Measurements from ENCODE around the gene RXRA.

The RXRA gene

GRCh38 chr9:134358662-134359319 is 32.5 kb downstream of the RXRA start:
- Histone ChIP-seq H3K9me3 (ENCODE audit: severe bottlenecking) (no peaks in the 10 kb centered on the region), H3K36me3 (no peaks in the 10 kb centered on the region), H3K4me3 (ENCODE audit: low read depth, low read length) (no peak overlapping the region), H3K27ac (no peak overlapping the region), H3K27me3 (ENCODE audit: insufficient read depth, low read depth, severe bottlenecking) (no peaks in the 10 kb centered on the region)
- DNase-seq, result no peak
- no peak for TF ChIP-seq CTCF (IDR thresholded peaks at IDR 0.05; ENCODE audit: low read depth, low read length)

- no peak for DNase-seq
- Histone ChIP-seq H3K27ac (no peak overlapping the region), H3K27me3 (ENCODE audit: insufficient read depth, low read depth, severe bottlenecking) (no peaks in the 10 kb centered on the region), H3K4me3 (ENCODE audit: low read depth, low read length) (no peak overlapping the region), H3K36me3 (no peaks in the 10 kb centered on the region), H3K9me3 (ENCODE audit: severe bottlenecking) (no peaks in the 10 kb centered on the region)
- no peak for TF ChIP-seq CTCF (IDR thresholded peaks at IDR 0.05; ENCODE audit: low read depth, low read length)
Observed at GRCh38 chr9:134359493-134360179, 33.4 kb downstream of the RXRA start.

GRCh38 chr9:134360180-134360759 is 34.0 kb downstream of the RXRA start:
- no peaks in the 10 kb centered on the region for H3K9me3 ChIP-seq (ENCODE audit: severe bottlenecking)
- H3K27me3 ChIP-seq (ENCODE audit: insufficient read depth, low read depth, severe bottlenecking), result no peaks in the 10 kb centered on the region
- H3K36me3 ChIP-seq, result no peaks in the 10 kb centered on the region
- no peak for TF ChIP-seq CTCF (IDR thresholded peaks at IDR 0.05; ENCODE audit: low read depth, low read length)
- DNase-seq, result no peak
- no peak overlapping the region for H3K4me3 ChIP-seq (ENCODE audit: low read depth, low read length)
- H3K27ac ChIP-seq, result no peak overlapping the region

GRCh38 chr9:134360897-134361296 is 34.6 kb downstream of the RXRA start:
- H3K4me3 ChIP-seq (ENCODE audit: low read depth, low read length), result no peak overlapping the region
- DNase-seq, result no peak
- H3K27me3 ChIP-seq (ENCODE audit: insufficient read depth, low read depth, severe bottlenecking), result no peaks in the 10 kb centered on the region
- no peak overlapping the region for H3K27ac ChIP-seq
- H3K9me3 ChIP-seq (ENCODE audit: severe bottlenecking), result no peaks in the 10 kb centered on the region
- TF ChIP-seq CTCF (IDR thresholded peaks at IDR 0.05; ENCODE audit: low read depth, low read length), result no peak
- no peaks in the 10 kb centered on the region for H3K36me3 ChIP-seq

- no peak for TF ChIP-seq CTCF (IDR thresholded peaks at IDR 0.05; ENCODE audit: low read depth, low read length)
Observed at GRCh38 chr9:134361426-134361825, 35.2 kb downstream of the RXRA start.

More at GRCh38 chr9:134361426-134361825, 35.2 kb downstream of the RXRA start:
- no peak for DNase-seq
- H3K27me3 ChIP-seq (ENCODE audit: insufficient read depth, low read depth, severe bottlenecking), result no peaks in the 10 kb centered on the region
- H3K27ac ChIP-seq, result no peak overlapping the region
- H3K9me3 ChIP-seq (ENCODE audit: severe bottlenecking), result no peaks in the 10 kb centered on the region
- no peak overlapping the region for H3K4me3 ChIP-seq (ENCODE audit: low read depth, low read length)
- no peaks in the 10 kb centered on the region for H3K36me3 ChIP-seq

Data from WERI-Rb-1 (cell line).